PFSK-1 (cell line): ENCODE data around the gene FAM13C.

Source experiments
- FOXP2 ChIP-seq: optimal IDR thresholded peaks from 2 replicates; pipeline ENCODE3; 2011; ENCODE audit warnings: borderline replicate concordance, control low read depth, inconsistent platforms; ENCODE audit not compliant: insufficient read depth; ENCODE audit errors: extremely low read length, extremely low read depth
- POLR2AphosphoS5 ChIP-seq: IDR thresholded peaks from 2 replicates; pipeline ENCODE4 v1.6.1; 2012; ENCODE audit warnings: low read depth, mild to moderate bottlenecking, control low read depth, low read length, moderate library complexity
- REST ChIP-seq, 2 experiments: IDR thresholded peaks; 2 replicates each; pipeline versions ENCODE4 v1.6.1 to v1.8.0; 2011 to 2012; ENCODE audit warnings: low read depth in 2 of 2, low read length in 2 of 2, control low read depth in 1 of 2, inconsistent platforms in 1 of 2, mild to moderate bottlenecking in 1 of 2, moderate library complexity in 1 of 2; ENCODE audit not compliant: insufficient read depth in 1 of 2
- SIN3A ChIP-seq: IDR thresholded peaks from 2 replicates; pipeline ENCODE4 v1.6.1; 2012; ENCODE audit warnings: mild to moderate bottlenecking, low read length, moderate library complexity, borderline replicate concordance; ENCODE audit not compliant: insufficient read depth
- TAF1 ChIP-seq: IDR thresholded peaks from 2 replicates; pipeline ENCODE4 v1.6.1; 2012; ENCODE audit warnings: low read length, control low read depth, borderline replicate concordance; ENCODE audit not compliant: insufficient read depth

- TF ChIP-seq POLR2AphosphoS5 (no peak), REST (IDR thresholded peaks at IDR 0.05; ENCODE audit: insufficient read depth in 1 of 2, low read depth in 2 of 2, low read length in 2 of 2) (no peak), TAF1 (no peak), SIN3A (no peak), FOXP2 (no peak)
Measured at GRCh38 chr10:59255463-59255862, 106.9 kb downstream of the FAM13C start.
